Motor neuron (in vitro differentiated cells): ENCODE results near the gene LRRC45. TPM values are rescaled to one million over a fixed set of nuclear protein-coding genes. Genes with fewer than 3 reads are reported as not detected.
A peak's percentile ranks its signal among the peaks of the same experiment; 100 is the strongest.

Experiments
- ATAC-seq, 8 experiments: fragments of 200-7000 bp; cut with Tn5 transposase; replicated peaks in 6 of 8; 2 replicates each; pipeline ENCODE4 v1.8.0; 2021; ENCODE audit warnings: mild to moderate bottlenecking in 8 of 8, moderate library complexity in 8 of 8
- H3K27ac ChIP-seq, 2 donors: fragments of 250-450 bp; sonication (Bioruptor Pico); 2 replicates each; pipeline ENCODE4 v1.9.0; 2021; ENCODE audit warnings: antibody characterized with exemption in 2 of 2, mild to moderate bottlenecking in 2 of 2, moderate library complexity in 1 of 2
- H3K4me1 ChIP-seq, 2 donors: fragments of 250-450 bp; sonication (Bioruptor Pico); replicated peaks in 1 of 2; 2 replicates each; pipeline ENCODE4 v1.6.1; 2021; ENCODE audit warnings: antibody characterized with exemption in 2 of 2, mild to moderate bottlenecking in 2 of 2, moderate library complexity in 1 of 2
- H3K4me3 ChIP-seq, 5 donors: fragments of 250-450 bp; sonication (Bioruptor Pico); 2 replicates each; pipeline ENCODE4 v1.9.0; 2021; ENCODE audit warnings: antibody characterized with exemption in 5 of 5, mild to moderate bottlenecking in 5 of 5, moderate library complexity in 4 of 5
- WGBS, 10 experiments: fragments of 450-650 bp; shearing (Covaris generic); methylation state at CpG; one replicate each; pipeline ENCODE4 v1.0.0; 2022; 5-methylcytosine and 5-hydroxymethylcytosine counted together
- in situ Hi-C, 9 experiments: fragments of 400-800 bp; cut with MboI; loops; one replicate each; pipeline ENCODE4 v1.15.0; 2021; ENCODE audit warnings: low sequenced_read_pairs in 9 of 9, low pct_unique_long_range_greater_than_20kb in 2 of 9; ENCODE audit not compliant: unreplicated experiment in 9 of 9
- total RNA-seq, 8 experiments: library from RNA; unstranded; fragments of 300-600 nt; gene quantifications; 2 replicates each; pipeline versions ENCODE4 v1.2.3 to v1.2.4, GENCODE V29; 2022

The LRRC45 gene
- total RNA-seq, 8 experiments from 2014 or later = 2.8 to 18.1 (median 10.7) TPM

- ATAC-seq = no peak
- WGBS, 10 experiments = 93 to 100% (median 100%) methylated on average over 1 to 10 of the region's 26 CpGs; no CpG with 5 or more reads in 4 of the 10 experiments
- Histone ChIP-seq H3K4me3 (no peak overlapping the region), H3K4me1 (peaks cover 4 to 6% of the 10 kb centered on the region in 2 donors), H3K27ac (no peak overlapping the region)
- in situ Hi-C loops = no loop called here
Observed at GRCh38 chr17:81986606-81987005, 36.5 kb upstream of the LRRC45 start.

GRCh38 chr17:81987161-81987770 lies 35.8 kb upstream of the LRRC45 start:
- no peak for ATAC-seq
- WGBS, 10 experiments = 90 to 100% (median 100%) methylated on average over 1 to 9 of the region's 26 CpGs; no CpG with 5 or more reads in 6 of the 10 experiments
- H3K4me1 ChIP-seq = peaks cover 11 to 13% of the 10 kb centered on the region in 2 donors
- no peak overlapping the region for H3K27ac ChIP-seq
- in situ Hi-C loops = no loop called here
- no peak overlapping the region for H3K4me3 ChIP-seq

GRCh38 chr17:81990836-81991683 lies 32.0 kb upstream of the LRRC45 start:
- Histone ChIP-seq H3K4me3 (no peak overlapping the region), H3K27ac (peak overlapping the region in 1 of 2 donors; percentile 52), H3K4me1 (peaks cover 20 to 26% of the 10 kb centered on the region in 2 donors)
- in situ Hi-C loops = no loop called here
- no peak for ATAC-seq
- 60 to 100% (median 75%) methylated on average over 1 to 7 of the region's 25 CpGs; no CpG with 5 or more reads in 5 of the 10 experiments for WGBS, 10 experiments

- Histone ChIP-seq H3K27ac (peak overlapping the region; percentile 5 to 52), H3K4me1 (peaks cover 20 to 26% of the 10 kb centered on the region in 2 donors), H3K4me3 (no peak overlapping the region)
- peak; percentile 89 to 95 (median 92) for ATAC-seq
- in situ Hi-C loops = no loop called here
- 0 to 29% (median 8%) methylated on average over 1 to 6 of the region's 31 CpGs; no CpG with 5 or more reads in 6 of the 10 experiments for WGBS, 10 experiments
Observed at GRCh38 chr17:81991684-81992305, 31.3 kb upstream of the LRRC45 start.

- peak overlapping the region; percentile 5 to 52 for H3K27ac ChIP-seq
- ATAC-seq = peak in 5 of 8 experiments; percentile 5 to 23 (median 11)
- H3K4me1 ChIP-seq = peaks cover 20 to 26% of the 10 kb centered on the region in 2 donors
- 57 to 83% (median 70%) methylated on average over 2 to 15 of the region's 31 CpGs; no CpG with 5 or more reads in 5 of the 10 experiments for WGBS, 10 experiments
- in situ Hi-C loops = no loop called here
- no peak overlapping the region for H3K4me3 ChIP-seq
Observed at GRCh38 chr17:81992306-81993102, 30.6 kb upstream of the LRRC45 start.

GRCh38 chr17:81993729-81994592 lies 29.1 kb upstream of the LRRC45 start:
- H3K4me1 ChIP-seq = peaks cover 20 to 26% of the 10 kb centered on the region in 2 donors
- ATAC-seq = no peak

GRCh38 chr17:81994593-81995462 lies 28.3 kb upstream of the LRRC45 start:
- no peak overlapping the region for H3K27ac ChIP-seq
- in situ Hi-C loops = no loop called here
- H3K4me3 ChIP-seq = no peak overlapping the region
- peak in 1 of 8 experiments; percentile 1 for ATAC-seq
- WGBS, 10 experiments = 60 to 98% (median 75%) methylated on average over 1 to 17 of the region's 39 CpGs; no CpG with 5 or more reads in 7 of the 10 experiments
- H3K4me1 ChIP-seq = peaks cover 20 to 26% of the 10 kb centered on the region in 2 donors

More at GRCh38 chr17:81993729-81994592, 29.1 kb upstream of the LRRC45 start:
- in situ Hi-C loops = no loop called here
- WGBS, 10 experiments = 79 to 100% (median 90%) methylated on average over 2 to 16 of the region's 37 CpGs; no CpG with 5 or more reads in 5 of the 10 experiments
- Histone ChIP-seq H3K27ac (no peak overlapping the region), H3K4me3 (no peak overlapping the region)

GRCh38 chr17:81995463-81996231 lies 27.5 kb upstream of the LRRC45 start:
- WGBS, 10 experiments = 93 to 100% (median 100%) methylated on average over 1 to 4 of the region's 29 CpGs; no CpG with 5 or more reads in 6 of the 10 experiments
- no peak overlapping the region for H3K27ac ChIP-seq
- H3K4me1 ChIP-seq = peaks cover 20 to 26% of the 10 kb centered on the region in 2 donors
- in situ Hi-C loops = no loop called here
- ATAC-seq = no peak
- H3K4me3 ChIP-seq = no peak overlapping the region

- ATAC-seq = no peak
- Histone ChIP-seq H3K27ac (no peak overlapping the region), H3K4me3 (no peak overlapping the region), H3K4me1 (peaks cover 17 to 25% of the 10 kb centered on the region in 2 donors)
- 93 to 100% methylated on average over 1 to 3 of the region's 28 CpGs; no CpG with 5 or more reads in 8 of the 10 experiments for WGBS, 10 experiments
- in situ Hi-C loops = no loop called here
Observed at GRCh38 chr17:81996232-81996756, 26.8 kb upstream of the LRRC45 start.

- ATAC-seq = peak in 1 of 8 experiments; percentile 20
- Histone ChIP-seq H3K4me3 (no peak overlapping the region), H3K27ac (no peak overlapping the region), H3K4me1 (peaks cover 11 to 19% of the 10 kb centered on the region in 2 donors)
- 61 to 100% (median 92%) methylated on average over 1 to 16 of the region's 30 CpGs; no CpG with 5 or more reads in 3 of the 10 experiments for WGBS, 10 experiments
- in situ Hi-C loops = no loop called here
Observed at GRCh38 chr17:81996757-81997441, 26.2 kb upstream of the LRRC45 start.
